HCT116 (cell line): ENCODE results near the gene PPP1CB. TPM values are rescaled to one million over a fixed set of nuclear protein-coding genes. Genes with fewer than 3 reads are reported as not detected.

Source experiments
- ATAC-seq: fragments of 200-7000 bp; cut with Tn5 transposase; 2 replicates; pipeline ENCODE4 v1.9.1; 2020; ENCODE audit warnings: mild to moderate bottlenecking, moderate library complexity
- BruUV-seq: library from RNA; stranded (reverse); fragments of 400-500 nt; replicated peaks from 2 replicates; lab custom pipeline; 2021; lab: Mats Ljungman, UMichigan
- CTCF ChIA-PET: fragments of 300-600 bp; sonication (Branson Sonifier 250); formaldehyde crosslinking; loops from one replicate; lab custom pipeline; 2021; ENCODE audit warnings: antibody characterized with exemption; lab: Charles Lee
- POLR2A ChIA-PET: fragments of 300-600, 350-600 bp; sonication (Branson Sonifier 250); formaldehyde crosslinking; loops from one replicate; lab custom pipeline; 2021; ENCODE audit warnings: antibody characterized with exemption; lab: Charles Lee
- RAD21 ChIA-PET, 2 experiments: fragments of 300-600 bp; sonication (Branson Sonifier 250); formaldehyde crosslinking; loops; one replicate each; lab custom pipeline; 2023; ENCODE audit warnings: low total read pairs in 2 of 2; ENCODE audit not compliant: uncharacterized antibody in 2 of 2, unreplicated experiment in 2 of 2, low non-redundant PET in 1 of 2; lab: Charles Lee
- DNase-seq: peaks from one replicate; pipeline ENCODE4 v3.0.0-alpha.2; 2010; ENCODE audit warnings: low read depth, low spot score
- H2AFZ ChIP-seq: fragments of 200-600 bp; shearing (Covaris generic), sonication (generic); 2 replicates; pipeline ENCODE4 v1.6.1; 2017; ENCODE audit warnings: low read depth, mixed run types, mixed read lengths, antibody characterized with exemption, low read length; ENCODE audit not compliant: poor library complexity, severe bottlenecking
- H3K27ac ChIP-seq: 2 replicates; pipeline ENCODE4 v1.5.1; 2012; ENCODE audit warnings: low read depth, low read length
- H3K27me3 ChIP-seq: fragments of 200-600 bp; sonication (generic); 2 replicates; pipeline ENCODE4 v1.6.1; 2016; ENCODE audit warnings: mixed run types, low read length, mixed read lengths; ENCODE audit not compliant: insufficient read depth
- H3K36me3 ChIP-seq, 2 experiments: fragments of 200-500 bp in 1 of 2; fragments of 200-600 bp in 1 of 2; sonication (Bioruptor generic) in 1 of 2; sonication (generic) in 1 of 2; 2 replicates each; pipeline versions ENCODE4 v1.5.1 to v1.6.1; 2014 to 2016; ENCODE audit warnings: low read length in 2 of 2, inconsistent platforms in 1 of 2, mixed read lengths in 1 of 2, mixed run types in 1 of 2; ENCODE audit not compliant: insufficient read depth in 2 of 2, control insufficient read depth in 1 of 2
- H3K4me1 ChIP-seq, 2 experiments: fragments of 200-600 bp in 1 of 2; sonication (generic) in 1 of 2; 2 replicates each; pipeline versions ENCODE4 v1.5.1 to v1.6.1; 2012 to 2017; ENCODE audit warnings: low read length in 2 of 2, inconsistent platforms in 1 of 2, mild to moderate bottlenecking in 1 of 2, mixed read lengths in 1 of 2, mixed run types in 1 of 2, moderate library complexity in 1 of 2; ENCODE audit not compliant: insufficient read depth in 2 of 2, control insufficient read depth in 1 of 2
- H3K4me2 ChIP-seq: fragments of 200-600 bp; sonication (generic); 2 replicates; pipeline ENCODE4 v1.6.1; 2017; ENCODE audit warnings: mixed run types, low read length, mixed read lengths
- H3K4me3 ChIP-seq, 2 experiments: fragments of 200-600 bp in 1 of 2; sonication (generic) in 1 of 2; replicated peaks in 1 of 2; 2 replicates each; pipeline ENCODE4 v1.5.1; 2011 to 2016; ENCODE audit warnings: low read length in 2 of 2, control low read depth in 1 of 2, low read depth in 1 of 2, mild to moderate bottlenecking in 1 of 2, mixed read lengths in 1 of 2, mixed run types in 1 of 2
- H3K79me2 ChIP-seq: fragments of 200-600 bp; sonication (generic); 2 replicates; pipeline ENCODE4 v1.6.1; 2017; ENCODE audit warnings: mild to moderate bottlenecking, mixed run types, low read length, moderate library complexity, mixed read lengths; ENCODE audit not compliant: insufficient read depth
- H3K9ac ChIP-seq: fragments of 200-600 bp; sonication (generic); 2 replicates; pipeline ENCODE4 v1.6.1; 2016; ENCODE audit warnings: low read length, mixed read lengths
- H3K9me2 ChIP-seq: fragments of 200-600 bp; sonication (generic), shearing (Covaris generic); 2 replicates; pipeline ENCODE4 v1.6.1; 2017; ENCODE audit warnings: mixed run types, mild to moderate bottlenecking, moderate library complexity; ENCODE audit not compliant: insufficient read depth
- H3K9me3 ChIP-seq, 2 experiments: fragments of 200-500 bp in 1 of 2; fragments of 200-600 bp in 1 of 2; sonication (Bioruptor generic) in 1 of 2; sonication (generic) in 1 of 2; 2 replicates each; pipeline ENCODE4 v1.6.1; 2014 to 2017; ENCODE audit warnings: low read length in 2 of 2, mixed read lengths in 2 of 2, inconsistent platforms in 1 of 2, low read depth in 1 of 2, mild to moderate bottlenecking in 1 of 2, mixed run types in 1 of 2, moderate library complexity in 1 of 2; ENCODE audit not compliant: control insufficient read depth in 1 of 2, insufficient read depth in 1 of 2
- H4K20me1 ChIP-seq: fragments of 200-600 bp; sonication (generic), shearing (Covaris generic); 2 replicates; pipeline ENCODE4 v1.6.1; 2017; ENCODE audit warnings: mixed run types, mild to moderate bottlenecking, moderate library complexity; ENCODE audit not compliant: insufficient read depth
- CBX3 ChIP-seq: IDR thresholded peaks from 2 replicates; pipeline ENCODE4 v1.6.1; 2012; ENCODE audit warnings: low read depth
- EGR1 ChIP-seq: IDR thresholded peaks from 2 replicates; pipeline ENCODE4 v1.6.1; 2012; ENCODE audit warnings: low read depth
- EZH2 ChIP-seq: fragments of 200-600 bp; sonication (generic); IDR thresholded peaks from 2 replicates; pipeline ENCODE4 v1.6.1; 2017; ENCODE audit warnings: antibody characterized with exemption, mixed run types
- EZH2phosphoT487 ChIP-seq: fragments of 200-600 bp; IDR thresholded peaks from 2 replicates; pipeline ENCODE4 v1.6.1; 2018; ENCODE audit warnings: antibody characterized with exemption, borderline replicate concordance
- FOSL1 ChIP-seq: IDR thresholded peaks from 2 replicates; pipeline ENCODE4 v1.6.1; 2012; ENCODE audit warnings: low read depth
- MAX ChIP-seq: IDR thresholded peaks from 2 replicates; pipeline ENCODE4 v1.6.1; 2012
- ZNF274 ChIP-seq: fragments of 200-500 bp; sonication (Bioruptor generic); IDR thresholded peaks from 2 replicates; pipeline ENCODE4 v1.6.1; 2014; ENCODE audit warnings: mild to moderate bottlenecking, low read depth, low read length, inconsistent platforms
- intact Hi-C: fragments of 100-400 bp; cut with micrococcal nuclease; formaldehyde crosslinking; loops from 2 replicates; pipeline ENCODE4 v1.10.0; 2022
- total RNA-seq: library from RNA; stranded (reverse); gene quantifications from one replicate; pipeline ENCODE4 v1.2.1, GENCODE V29; 2021; ENCODE audit not compliant: unreplicated experiment
- TF ChIP-seq, protein P1 (sequence below): IDR thresholded peaks from 2 replicates; pipeline ENCODE4 v1.6.1; 2012

The PPP1CB gene
- total RNA-seq, 1 experiment from 2014 or later = 174 TPM

GRCh38 chr2:28824207-28824606 is 72.6 kb downstream of the PPP1CB start:
- Histone ChIP-seq H4K20me1 (no peaks in the 10 kb centered on the region), H3K36me3 (no peaks in the 10 kb centered on the region), H3K4me2 (no peak overlapping the region), H3K9ac (no peak overlapping the region), H2AFZ (no peak overlapping the region)
- ChIA-PET POLR2A (no interaction called here), RAD21 (no interaction called here)
- ATAC-seq = peak; percentile 54; the same call in 1 of the 2 replicates
- no TSS peak for BruUV-seq
- TF ChIP-seq, protein P1, sequence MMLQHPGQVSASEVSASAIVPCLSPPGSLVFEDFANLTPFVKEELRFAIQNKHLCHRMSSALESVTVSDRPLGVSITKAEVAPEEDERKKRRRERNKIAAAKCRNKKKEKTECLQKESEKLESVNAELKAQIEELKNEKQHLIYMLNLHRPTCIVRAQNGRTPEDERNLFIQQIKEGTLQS = no peak
- TF ChIP-seq MAX = no peak
- TF ChIP-seq EZH2phosphoT487 = no peak
- TF ChIP-seq ZNF274 = no peak
- TF ChIP-seq FOSL1 = no peak
- no peak for TF ChIP-seq EZH2
- no peak for TF ChIP-seq EGR1
- TF ChIP-seq, all 23 proteins: peak for 0
- no peaks in the 10 kb centered on the region for H3K9me2 ChIP-seq
- intact Hi-C loops = no loop called here
- H3K79me2 ChIP-seq = no peaks in the 10 kb centered on the region
- H3K4me1 ChIP-seq = peaks cover 0 to 8% of the 10 kb centered on the region in 2 experiments; a peak in 2 of 4 replicates
- no peak overlapping the region for H3K27ac ChIP-seq
- DNase-seq = no peak
- no peak overlapping the region for H3K4me3 ChIP-seq
- CTCF ChIA-PET = no interaction called here
- no peaks in the 10 kb centered on the region for H3K9me3 ChIP-seq
- H3K27me3 ChIP-seq = no peaks in the 10 kb centered on the region

DNA sequence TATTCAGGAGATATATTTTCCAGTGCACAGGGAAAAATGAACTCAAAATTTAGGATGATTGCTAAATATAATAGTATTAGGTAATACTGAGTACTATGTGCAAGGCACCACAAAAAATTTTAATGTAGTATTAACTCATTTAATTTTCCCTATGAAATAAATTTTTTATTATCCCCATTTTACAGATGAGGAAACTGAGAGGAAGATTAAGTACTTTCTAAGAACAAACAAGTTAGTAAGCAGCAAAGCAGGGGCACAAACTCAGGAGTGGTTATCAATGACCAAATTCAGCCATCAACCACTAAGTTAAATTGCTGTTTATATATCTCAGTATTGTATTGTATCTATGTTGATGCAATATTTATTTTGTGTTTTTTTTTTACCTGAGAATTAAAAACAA is 73.2 kb downstream of the PPP1CB start:
- Histone ChIP-seq H3K9ac (no peak overlapping the region), H3K27ac (no peak overlapping the region), H3K9me3 (no peaks in the 10 kb centered on the region), H3K4me3 (no peak overlapping the region), H3K36me3 (no peaks in the 10 kb centered on the region), H2AFZ (no peak overlapping the region), H3K79me2 (no peaks in the 10 kb centered on the region), H3K27me3 (no peaks in the 10 kb centered on the region), H3K4me2 (no peak overlapping the region), H3K9me2 (no peaks in the 10 kb centered on the region), H4K20me1 (no peaks in the 10 kb centered on the region), H3K4me1 (peaks cover 0 to 8% of the 10 kb centered on the region in 2 experiments; a peak in 2 of 4 replicates)
- ChIA-PET RAD21 (no interaction called here), CTCF (no interaction called here), POLR2A (no interaction called here)
- no TSS peak for BruUV-seq
- intact Hi-C loops = no loop called here
- ATAC-seq (no peak), DNase-seq (no peak)
- TF ChIP-seq CBX3 = no peak
